Suppressor macrophage (primary cell): Measurements from ENCODE around the gene IL27RA.
"Not testable (repeated sequence)": the region's sequence is repeated elsewhere in the genome, so short reads cannot be mapped to it uniquely, and the experiment has no call there.

ENCODE experiments used
- DNase-seq, 4 experiments: peaks; one replicate each; pipeline ENCODE4 v3.0.0-alpha.2; 2020 to 2022

The IL27RA gene

DNA sequence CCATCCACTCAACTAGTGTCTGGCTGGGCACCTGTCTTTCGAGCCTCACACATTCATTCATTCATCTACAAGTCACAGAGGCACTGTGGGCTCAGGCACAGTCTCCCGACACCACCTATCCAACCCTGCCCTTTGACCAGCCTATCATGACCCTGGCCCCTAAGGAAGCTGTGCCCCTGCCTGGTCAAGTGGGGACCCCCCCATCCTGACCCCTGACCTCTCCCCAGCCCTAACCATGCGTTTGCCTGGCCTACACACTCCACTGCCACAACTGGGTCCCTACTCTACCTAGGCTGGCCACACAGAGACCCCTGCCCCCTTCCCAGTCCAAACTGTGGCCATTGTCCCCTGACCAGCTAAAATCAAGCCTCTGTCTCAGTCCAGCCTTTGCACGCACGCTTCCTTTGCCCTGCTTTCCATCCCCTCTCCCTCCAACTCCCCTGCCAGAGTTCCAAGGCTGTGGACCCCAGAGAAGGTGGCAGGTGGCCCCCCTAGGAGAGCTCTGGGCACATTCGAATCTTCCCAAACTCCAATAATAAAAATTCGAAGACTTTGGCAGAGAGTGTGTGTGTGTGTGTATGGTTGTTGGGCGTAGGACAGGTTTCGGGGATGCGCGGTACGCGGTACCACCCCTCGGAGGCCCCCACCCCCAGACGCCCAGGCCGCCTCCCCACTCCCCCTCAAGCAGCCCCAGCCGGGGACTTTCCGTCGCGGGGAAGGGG, 404 bp upstream of the IL27RA start:
- no peak for DNase-seq

DNA sequence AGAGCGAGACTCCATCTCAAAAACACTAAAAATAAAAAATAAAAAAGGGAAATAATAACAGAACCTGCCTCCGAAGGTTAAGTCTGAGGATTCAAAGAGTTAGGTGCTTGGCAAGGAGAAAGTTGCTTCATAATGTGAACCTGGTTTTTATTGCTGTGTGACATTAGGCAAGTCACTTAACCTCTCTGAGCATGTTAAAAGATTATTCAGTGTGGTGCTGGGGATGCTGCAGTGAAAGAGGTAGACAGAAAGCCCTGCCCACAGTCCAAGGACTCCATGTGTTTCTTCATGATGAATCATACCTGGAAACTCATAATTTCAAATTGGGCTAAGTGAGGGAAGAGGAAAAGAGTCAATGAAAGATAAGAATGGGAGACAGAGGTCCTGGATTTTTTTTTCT, 2.4 kb downstream of the IL27RA start:
- DNase-seq, result no peak

DNA sequence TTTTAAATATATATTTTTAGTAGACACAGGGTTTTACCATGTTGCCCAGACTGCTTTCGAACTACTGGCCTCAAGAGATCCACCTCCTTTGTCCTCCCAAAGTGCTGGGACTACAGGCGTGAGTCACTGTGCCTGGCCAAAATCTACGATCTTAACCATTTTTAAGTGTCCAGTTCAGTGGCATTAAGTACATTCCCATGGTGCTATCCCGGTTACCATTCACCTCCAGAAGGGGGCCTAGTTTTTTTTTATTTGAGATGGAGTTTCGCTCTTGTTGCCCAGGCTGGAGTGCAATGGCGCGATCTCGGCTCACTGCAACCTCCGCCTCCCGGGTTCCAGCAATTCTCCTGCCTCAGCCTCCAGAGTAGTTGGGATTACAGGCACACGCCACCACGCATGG, 3.6 kb downstream of the IL27RA start:
- not testable (repeated sequence) for DNase-seq

DNA sequence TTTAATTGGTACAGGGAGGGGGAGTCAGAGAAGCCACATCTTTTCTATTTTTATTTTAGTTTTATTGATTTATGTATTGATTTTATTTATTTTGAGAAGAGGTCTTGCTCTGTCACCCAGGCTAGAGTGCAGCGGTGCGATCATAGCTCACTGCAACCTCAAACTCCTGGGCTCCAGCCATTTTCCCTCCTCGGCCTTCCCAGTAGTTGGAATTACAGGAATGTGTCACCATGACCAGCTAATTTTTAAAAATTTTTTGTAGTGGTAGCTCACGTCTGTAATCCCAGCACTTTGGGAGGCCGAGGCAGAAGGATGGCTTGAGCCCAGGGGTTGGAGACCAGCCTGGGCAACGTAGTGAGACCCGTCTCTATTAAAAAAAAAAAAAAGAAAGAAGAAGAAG, 4.1 kb downstream of the IL27RA start:
- DNase-seq, result no peak

DNA sequence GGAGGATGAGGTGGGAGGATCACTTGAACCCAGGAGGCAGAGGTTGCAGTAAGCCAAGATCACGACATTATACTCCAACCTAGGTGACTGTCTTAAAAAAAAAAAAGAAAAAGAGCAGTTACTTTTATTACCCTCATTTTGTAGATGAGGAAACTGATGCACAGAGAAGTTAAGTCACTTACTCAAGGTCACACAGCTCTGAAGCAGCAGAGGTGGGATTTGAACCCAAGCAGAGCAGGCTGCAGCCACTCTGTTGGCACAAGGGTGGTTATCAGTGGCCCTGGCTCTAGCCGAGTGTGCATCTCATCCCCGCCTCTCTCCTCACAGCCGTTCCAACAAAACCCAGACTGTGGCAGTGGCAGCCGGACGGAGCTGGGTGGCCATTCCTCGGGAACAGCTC, 7.6 kb downstream of the IL27RA start:
- DNase-seq, result no peak

DNA sequence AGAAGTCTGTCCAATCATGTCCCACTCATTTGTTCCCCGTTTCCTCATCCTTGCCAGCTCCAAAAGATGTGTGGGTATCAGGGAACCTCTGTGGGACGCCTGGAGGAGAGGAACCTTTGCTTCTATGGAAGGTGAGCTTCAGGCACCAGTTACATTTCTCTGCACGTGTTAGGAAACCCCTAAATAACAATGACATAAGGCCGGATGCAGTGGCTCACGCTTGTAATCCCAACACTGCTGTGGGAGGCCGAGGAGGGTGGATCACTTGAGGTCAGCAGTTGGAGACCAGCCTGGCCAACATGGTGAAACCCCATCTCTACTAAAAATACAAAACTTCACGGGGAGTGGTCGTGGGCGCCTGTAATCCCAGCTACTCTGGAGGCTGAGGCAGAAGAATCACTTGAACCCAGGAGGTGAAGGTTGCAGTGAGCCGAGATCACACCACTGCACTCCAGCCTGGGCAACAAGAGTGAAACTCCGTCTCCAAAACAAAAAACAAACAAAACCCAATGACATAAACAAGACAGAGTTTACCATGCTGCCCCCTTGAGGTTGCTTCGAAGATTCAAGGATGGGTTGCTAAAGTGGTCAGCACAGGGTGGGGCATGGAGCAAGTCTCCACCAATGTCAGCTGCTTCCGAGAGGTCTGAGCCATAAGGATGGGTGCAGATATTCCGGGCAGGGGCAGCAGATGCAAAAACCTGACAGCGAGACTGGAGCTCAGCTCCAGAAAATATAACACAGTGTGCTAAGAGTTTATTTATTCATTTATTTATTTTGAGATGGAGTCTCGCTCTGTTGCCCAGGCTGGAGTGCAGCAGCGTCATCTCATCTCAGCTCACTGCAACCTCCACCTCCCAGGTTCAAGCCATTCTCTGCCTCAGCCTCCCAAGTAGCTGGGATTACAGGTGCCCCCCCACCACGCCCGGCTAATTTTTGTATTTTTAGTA, 11.4 kb downstream of the IL27RA start:
- peak; percentile 74 to 80 (median 76) for DNase-seq

DNA sequence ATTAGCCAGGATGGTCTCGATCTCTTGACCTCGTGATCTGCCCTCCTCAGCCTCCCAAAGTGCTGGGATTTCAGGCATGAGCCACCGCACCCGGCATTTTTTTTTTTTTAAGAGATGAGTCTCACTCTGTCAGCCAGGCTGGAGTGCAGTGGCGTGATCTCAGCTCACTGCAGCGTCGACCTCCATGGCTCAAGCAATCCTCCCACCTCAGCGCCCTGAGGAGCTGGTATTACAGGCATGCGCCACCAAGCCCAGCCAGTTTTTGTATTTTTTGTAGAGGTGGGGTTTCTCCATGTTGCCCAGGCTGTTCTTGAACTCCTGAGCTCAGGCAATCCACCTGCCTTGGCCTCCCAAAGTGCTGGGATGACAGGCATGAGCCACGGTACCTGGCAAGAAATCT, 16.3 kb downstream of the IL27RA start:
- not testable (repeated sequence) for DNase-seq

DNA sequence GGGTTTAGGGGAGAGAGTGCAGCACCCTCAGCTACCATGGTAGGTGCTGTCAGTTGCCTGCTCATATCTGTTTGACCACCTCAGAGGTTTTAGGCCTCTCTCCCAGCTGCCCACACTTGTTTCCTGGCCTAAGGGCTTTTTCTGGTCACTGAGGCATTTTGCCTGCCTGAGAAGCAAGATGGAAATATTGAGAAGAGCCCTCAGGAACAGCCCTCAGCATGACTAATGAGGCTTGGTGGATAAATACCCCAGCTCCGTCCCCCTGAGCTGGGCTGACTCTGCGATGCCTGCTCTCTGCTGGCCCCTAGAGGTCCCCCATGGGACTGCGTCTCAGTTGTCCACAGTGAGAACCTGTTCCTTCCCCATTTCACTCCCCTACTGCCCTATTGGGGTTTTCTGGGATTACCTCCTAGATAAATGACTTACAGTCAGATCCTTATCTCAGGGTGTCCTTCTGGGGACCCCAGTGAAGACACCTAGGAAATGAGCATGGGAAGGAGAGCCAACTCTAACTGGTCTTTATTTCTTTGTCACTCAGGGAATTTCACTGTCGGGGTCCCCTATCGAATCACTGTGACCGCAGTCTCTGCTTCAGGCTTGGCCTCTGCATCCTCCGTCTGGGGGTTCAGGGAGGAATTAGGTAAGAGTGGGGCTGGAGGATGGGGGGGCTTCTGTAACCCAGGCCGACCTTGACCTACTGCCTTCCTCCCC, 17.0 kb downstream of the IL27RA start:
- peak; percentile 78 to 86 (median 81) for DNase-seq

DNA sequence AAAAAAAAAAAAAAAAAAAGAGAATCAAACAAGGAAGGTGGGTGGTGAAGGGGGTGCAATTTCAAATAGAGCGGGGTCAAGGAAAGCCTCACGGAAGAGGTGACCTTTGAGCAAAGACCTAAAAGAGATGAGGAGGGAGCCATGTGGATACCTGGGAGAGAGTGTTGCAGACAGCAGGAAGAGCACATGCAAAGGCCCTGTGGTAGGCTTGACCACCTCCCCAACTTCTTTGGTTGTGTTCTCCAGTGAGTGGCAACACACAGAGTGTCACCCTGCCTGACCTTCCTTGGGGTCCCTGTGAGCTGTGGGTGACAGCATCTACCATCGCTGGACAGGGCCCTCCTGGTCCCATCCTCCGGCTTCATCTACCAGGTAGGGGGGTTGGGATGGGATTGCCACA, 18.9 kb downstream of the IL27RA start:
- DNase-seq, result no peak

DNA sequence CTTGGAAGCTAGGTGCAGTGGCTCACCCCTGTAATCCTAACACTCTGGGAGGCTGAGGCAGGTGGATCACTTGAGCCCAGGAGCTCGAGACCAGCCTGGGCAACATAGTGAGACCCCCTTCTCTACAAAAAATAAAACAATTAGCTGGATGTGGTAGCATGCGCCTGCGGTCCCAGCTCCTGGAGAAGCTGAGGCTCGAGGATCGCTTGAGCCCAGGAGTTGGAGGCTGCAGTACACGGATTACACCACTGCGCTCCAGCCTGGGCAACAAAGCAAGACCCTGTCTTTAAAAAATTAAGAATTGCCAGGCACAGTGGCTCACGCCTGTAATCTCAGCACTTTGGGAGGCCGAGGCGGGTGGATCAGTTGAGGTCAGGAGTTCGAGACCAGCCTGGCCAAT, 19.4 kb downstream of the IL27RA start:
- DNase-seq, result not testable (repeated sequence)

DNA sequence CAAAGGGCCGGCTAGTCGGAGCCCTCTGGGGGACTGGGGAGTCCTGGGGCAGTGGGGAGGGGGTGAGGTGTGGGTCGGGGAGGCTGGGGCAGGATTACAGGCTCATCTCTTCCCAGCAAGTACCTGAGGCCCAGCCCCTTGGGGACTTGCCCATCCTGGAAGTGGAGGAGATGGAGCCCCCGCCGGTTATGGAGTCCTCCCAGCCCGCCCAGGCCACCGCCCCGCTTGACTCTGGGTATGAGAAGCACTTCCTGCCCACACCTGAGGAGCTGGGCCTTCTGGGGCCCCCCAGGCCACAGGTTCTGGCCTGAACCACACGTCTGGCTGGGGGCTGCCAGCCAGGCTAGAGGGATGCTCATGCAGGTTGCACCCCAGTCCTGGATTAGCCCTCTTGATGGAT, 20.4 kb downstream of the IL27RA start:
- no peak for DNase-seq

DNA sequence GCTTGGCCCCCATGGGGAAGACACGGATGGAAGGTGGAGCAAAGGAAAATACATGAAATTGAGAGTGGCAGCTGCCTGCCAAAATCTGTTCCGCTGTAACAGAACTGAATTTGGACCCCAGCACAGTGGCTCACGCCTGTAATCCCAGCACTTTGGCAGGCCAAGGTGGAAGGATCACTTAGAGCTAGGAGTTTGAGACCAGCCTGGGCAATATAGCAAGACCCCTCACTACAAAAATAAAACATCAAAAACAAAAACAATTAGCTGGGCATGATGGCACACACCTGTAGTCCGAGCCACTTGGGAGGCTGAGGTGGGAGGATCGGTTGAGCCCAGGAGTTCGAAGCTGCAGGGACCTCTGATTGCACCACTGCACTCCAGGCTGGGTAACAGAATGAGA, 20.9 kb downstream of the IL27RA start:
- no peak for DNase-seq

DNA sequence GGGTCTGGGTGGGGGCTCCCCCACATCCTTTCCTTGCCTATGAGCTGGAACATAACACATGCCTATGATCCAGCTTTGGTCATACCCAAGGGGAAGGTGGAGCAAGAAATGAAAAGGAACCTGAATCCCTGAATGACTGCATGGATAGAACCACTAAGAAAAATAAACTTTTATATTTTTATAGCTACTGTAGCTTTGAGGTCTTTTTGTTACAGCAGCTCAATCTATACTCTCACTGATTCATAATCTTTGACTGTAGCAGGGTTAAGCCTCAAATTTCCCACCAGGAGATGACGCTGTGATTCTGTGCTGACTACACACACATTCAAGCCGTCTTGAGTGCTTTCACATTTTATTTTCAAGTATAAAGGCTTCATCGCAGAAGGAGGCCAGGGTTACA, 21.5 kb downstream of the IL27RA start:
- no peak for DNase-seq

DNA sequence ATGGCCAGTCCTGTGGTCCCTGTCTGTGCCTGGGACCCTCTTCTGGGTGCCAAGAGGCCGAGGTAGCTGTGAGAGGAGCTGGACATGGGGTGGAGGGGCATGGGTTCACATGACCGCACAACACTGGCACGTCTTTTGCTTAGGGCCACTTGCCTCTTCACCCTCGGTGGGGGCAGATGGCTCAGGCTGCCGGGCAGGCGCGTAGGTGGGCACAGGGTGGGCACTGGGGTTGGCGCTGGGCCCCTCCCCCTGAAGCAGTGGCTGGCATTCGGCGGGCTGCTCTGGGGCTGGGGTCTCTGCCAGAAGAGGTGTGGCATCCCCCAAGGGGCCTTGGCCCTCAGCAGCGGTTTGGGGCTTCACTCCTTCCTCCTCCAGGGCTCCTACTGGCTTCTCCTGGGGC, 21.9 kb downstream of the IL27RA start:
- DNase-seq, result no peak

DNA sequence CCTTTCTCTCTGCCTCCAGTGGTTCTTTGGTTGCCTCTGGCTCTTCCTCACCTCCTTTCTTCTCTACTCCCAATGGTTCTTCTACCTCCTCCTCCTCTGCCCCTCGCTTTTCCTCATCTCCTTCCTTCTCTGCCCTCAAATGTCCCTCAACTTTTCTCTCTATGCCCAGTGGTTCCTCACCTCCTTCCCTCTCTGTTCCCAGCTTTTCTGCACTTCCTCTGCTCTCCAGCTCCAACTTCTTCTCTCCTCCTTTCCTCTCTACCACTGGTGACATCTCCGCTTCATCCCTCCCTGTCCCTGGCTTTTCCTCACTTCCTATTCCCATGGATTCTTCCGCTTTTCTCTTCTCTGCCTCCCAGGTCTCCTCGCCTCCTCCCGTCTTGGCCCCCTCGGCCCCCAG, 22.5 kb downstream of the IL27RA start:
- DNase-seq, result no peak

DNA sequence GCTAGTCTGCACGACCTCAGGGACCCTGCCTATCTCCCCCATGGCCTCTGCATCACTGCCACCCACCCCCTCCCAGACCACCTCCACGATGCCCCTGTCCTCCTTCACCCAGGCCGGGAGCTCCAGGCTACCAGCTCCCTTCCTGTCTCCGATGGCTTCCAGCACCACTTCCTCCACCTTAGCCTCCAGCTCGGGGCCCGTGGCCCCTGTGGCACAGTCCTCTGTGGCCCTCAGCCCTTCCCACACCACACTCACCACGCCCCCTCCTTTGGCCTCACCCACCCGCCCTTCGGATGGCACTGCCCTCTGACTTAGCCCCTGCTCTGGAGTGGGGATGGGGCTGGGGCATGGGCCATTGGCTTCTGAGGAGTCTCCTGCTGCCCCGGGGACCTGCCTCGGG, 23.2 kb downstream of the IL27RA start:
- DNase-seq, result no peak

DNA sequence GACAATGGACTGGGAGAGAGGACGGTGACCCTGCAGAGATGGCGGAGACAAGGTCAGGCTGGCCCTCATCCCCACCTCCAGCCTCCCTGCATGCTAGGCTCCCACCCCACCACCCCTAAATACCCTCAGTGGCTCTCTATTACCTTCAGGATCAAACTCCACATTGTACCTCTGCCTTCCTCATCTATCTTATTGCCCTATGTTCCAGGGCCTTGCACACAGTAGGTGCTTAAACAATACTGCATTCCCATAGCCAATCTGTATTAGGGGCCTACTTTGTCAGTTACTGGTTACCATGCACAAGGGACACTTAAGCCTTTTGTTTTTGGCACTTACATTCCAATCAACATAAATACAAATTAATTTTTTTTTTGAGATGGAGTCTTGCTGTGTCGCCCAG, 23.8 kb downstream of the IL27RA start:
- no peak for DNase-seq

DNA sequence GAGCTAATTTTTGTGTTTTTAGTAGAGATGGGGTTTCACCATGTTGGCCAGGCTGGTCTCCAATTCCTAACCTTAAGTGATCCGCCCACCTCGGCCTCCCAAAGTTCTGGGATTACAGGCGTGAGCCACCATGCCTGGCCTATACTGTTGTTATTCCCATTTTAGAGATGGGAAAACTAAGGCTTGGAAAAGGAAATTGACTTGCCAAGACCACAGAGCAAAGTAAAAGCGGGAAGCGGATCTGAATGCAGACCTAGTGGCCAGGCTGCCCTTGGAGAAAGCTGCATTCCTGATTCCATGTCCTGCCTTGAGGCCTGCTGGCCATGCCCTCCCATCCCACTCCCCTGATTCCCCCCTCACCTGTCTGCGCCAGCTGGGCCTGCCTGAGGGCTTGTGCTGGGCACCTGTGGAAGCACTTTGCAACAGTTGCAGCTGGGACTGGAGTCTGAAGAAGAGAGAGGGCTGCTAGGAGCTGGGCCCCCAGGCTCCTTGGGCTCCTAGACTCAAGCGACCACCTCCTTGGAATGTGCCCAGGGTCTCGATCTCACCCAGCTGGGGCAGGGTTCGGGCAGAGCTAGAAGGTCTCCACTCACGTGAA, 24.6 kb downstream of the IL27RA start:
- no peak for DNase-seq

DNA sequence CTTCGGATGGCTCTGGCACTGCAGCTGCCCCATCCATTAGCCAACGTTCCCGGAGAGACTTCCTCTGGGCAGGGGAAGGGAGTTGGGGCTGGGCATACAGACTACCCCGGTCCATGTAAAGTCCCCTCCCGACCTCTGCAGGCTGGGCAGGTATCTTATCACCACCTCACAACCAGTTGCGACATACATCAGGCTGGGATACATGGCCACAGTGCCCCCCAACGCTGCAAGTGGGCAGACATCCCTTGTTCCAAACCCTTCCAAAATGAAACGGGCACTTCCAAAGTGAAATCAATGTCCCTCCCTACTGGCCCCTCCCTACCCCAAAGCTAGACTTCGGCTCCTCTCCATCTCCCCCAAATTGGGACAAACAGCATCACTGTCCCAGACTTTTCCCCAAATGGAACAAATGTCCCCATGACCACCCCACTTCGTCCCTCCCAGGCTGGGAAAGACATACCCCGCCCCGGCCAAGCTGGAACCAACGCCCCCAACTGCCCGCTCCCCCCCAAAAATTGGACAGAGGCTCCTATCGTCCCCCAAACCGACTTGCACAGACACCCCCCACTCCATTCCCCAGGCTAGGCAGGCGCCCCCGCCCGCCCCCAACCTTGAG, 25.3 kb downstream of the IL27RA start:
- no peak for DNase-seq

DNA sequence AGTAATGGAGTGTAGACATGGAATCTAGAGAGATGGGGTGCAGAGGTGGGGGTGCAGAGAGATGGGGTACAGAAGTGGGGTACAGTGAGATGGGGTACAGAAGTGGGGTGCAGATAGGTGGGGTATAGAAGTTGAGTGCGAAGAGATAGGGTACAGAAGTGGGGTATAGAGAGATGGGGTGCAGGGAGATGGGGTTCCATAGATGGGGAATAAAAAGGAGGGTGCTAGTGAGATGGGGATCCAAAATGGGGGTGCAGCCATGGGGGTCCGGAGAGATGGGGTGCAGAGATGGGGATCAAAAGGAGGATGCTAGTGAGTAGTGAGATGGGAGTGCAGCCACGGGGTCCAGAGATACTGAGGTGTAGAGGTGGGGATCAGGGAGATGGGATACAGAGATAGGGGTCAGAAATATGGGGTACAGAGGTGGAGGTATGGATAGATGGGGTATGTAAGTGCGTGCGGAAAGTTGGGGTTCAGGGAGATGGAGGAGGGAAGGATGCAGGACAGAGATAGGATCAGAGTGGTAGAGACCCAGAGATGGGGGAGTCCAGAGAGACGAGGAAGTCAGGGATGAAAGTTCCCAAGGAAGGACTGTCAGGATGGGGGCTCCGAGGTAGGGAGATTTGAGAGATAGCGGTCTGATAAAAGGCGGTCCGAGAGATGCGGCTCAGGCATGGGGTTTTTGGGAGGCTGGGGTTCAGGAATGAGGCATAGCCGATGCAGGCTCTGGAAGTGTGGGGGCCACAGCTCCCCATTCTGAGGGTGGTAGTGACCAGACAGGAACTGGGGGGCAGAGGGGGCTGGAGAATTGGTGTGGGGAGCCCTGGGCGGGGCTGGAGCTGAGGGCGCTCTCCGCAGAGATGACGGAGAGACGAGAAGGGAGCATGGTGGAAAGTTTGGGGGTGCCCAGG, 26.9 kb downstream of the IL27RA start:
- no peak for DNase-seq

DNA sequence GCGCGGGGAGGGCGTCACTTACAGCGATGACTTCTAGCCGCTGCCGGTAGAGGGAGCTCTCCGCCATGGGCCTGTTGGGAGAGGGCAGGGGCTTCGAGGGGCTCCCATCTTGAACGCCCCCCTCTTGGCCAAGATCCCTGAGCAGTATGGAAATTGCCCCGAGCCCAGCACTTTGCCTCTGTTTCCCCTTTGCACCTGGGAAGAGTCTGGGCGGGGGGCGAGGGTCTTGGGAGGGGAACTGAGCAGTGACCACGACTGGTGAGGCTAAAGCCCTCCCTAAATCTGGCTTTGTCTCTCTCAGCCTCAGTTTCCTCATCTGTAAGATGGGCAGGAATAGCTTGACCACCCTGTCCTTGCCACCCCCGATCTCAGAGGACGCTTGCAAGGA, 27.5 kb downstream of the IL27RA start:
- DNase-seq, result peak in 3 of 4 experiments; percentile 35 to 66 (median 56)
